GM18519 (cell line): Measurements from ENCODE around the gene FAHD2A.
"Not testable (repeated sequence)": the region's sequence is repeated elsewhere in the genome, so short reads cannot be mapped to it uniquely, and the experiment has no call there.

Source experiments
- ATAC-seq: cut with Tn5 transposase; IDR thresholded peaks from one replicate; pipeline ENCODE4 v1.9.1; 2021; ENCODE audit warnings: mild to moderate bottlenecking, moderate library complexity; ENCODE audit not compliant: unreplicated experiment, low FRiP score

Gene FAHD2A

DNA sequence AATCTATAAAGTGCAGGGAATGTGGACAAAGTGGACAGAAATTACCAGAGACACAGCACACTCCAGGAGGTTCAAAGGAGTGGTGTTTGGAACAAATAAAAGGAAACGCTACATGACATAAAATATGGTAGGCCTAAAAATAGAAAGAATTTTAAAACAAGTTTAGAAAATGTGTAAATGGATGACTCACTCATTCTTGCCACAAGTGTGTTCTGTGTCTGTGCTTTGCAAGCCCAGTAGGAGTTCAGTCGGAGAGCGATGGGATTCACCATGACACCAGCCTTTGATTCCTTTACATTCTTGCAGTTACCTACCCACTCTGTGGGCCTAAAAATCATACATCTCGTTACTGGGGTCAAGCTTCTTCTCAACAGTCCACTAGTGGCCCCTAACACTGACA is 30.9 kb downstream of the FAHD2A start:
- not testable (repeated sequence) for ATAC-seq

DNA sequence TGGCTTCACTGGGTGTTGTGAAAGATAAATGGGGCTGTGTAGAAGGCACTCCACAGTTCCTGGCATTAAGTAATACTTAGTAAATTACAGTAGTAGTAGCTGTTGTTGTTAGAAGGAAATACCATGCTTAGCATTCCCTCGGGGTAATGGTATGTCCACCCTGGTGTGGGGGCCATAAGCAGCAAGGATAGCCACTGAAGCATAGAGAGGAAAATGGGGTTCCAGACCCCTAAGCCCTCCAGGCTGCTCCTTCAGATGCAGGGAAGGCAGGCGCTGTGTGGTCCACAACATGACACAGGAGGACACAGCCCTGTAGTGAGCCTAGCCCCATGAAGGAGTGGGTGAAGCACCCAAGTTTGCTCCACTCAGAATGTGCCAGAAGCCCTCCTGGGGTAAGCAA is 31.5 kb downstream of the FAHD2A start:
- not testable (repeated sequence) for ATAC-seq

DNA sequence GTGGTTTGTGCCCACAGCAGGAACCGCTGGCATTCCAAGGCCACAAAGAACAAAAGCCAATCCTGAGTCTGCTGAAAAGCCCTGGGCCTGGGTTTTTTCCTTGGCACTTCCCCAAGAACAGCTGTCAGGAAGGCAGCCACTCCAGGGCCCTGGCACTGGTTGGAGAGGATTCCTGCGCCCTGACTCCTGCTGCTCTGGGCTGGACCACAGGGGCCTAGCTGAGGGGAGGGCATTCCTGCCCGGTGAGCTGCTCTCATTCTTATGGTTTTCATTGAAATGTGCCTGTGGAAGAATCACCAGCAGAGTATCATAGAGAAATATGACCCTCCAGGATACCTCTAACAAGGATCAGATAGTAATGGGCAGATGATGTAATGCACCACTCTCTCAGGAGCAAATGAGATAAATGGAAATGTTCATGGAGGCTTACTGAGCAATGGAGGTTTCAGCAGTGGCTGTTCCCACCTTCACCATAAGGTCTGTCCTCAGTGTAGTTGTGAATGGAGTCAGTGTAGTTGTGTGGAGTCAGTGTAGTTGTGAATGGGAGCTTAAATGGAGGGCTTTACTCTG is 32.1 kb downstream of the FAHD2A start:
- not testable (repeated sequence) for ATAC-seq

DNA sequence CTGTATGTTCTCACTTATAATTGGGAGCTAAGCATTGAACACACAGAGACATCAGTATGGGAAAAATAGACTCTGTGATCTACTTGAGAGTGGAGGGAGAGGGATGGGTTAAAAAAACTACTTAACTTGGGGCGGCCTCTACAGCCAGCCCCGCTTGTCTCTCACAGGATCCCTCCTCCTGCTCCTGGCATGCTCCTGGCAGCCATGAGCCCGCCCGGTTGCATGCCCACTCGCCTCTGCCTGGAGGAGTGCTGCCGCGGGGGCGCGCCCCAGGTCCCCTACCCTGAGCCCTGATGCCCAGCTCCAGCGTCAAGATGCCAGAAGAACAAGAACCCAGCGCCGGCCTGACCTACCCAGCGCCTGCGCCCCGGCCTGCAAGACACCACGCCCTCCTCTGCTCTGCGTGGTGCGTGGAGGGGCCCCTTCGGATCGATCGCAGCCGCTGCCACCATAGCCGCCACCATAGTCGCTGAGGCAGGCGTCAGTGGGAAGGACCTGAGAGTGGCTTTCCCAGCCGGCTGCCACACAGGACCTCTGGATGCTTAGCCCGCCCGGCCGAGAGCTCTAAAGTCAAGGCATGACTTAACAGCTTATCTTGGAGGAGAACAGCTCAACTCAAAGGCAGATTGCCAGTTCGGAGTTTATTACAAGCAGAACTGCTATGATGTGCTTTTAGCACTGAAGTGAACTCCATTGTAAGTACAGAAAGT is 32.8 kb downstream of the FAHD2A start:
- ATAC-seq = not testable (repeated sequence)

DNA sequence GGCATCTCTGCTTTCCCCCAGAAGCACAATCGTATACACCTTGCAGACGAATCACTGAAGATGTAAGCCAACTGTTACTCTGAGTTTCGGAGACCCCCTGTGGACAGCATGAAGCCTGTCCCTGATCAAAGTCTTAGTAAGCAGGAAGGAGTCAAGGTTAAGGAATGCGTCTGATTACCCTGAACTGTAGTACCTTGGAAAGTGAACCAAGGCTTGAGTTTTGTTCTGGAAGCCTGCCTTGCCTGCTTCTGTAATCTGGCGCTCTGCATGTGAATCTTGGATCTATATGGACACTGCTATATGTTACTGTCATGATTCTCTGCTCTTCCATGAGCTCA is 33.3 kb downstream of the FAHD2A start:
- not testable (repeated sequence) for ATAC-seq

DNA sequence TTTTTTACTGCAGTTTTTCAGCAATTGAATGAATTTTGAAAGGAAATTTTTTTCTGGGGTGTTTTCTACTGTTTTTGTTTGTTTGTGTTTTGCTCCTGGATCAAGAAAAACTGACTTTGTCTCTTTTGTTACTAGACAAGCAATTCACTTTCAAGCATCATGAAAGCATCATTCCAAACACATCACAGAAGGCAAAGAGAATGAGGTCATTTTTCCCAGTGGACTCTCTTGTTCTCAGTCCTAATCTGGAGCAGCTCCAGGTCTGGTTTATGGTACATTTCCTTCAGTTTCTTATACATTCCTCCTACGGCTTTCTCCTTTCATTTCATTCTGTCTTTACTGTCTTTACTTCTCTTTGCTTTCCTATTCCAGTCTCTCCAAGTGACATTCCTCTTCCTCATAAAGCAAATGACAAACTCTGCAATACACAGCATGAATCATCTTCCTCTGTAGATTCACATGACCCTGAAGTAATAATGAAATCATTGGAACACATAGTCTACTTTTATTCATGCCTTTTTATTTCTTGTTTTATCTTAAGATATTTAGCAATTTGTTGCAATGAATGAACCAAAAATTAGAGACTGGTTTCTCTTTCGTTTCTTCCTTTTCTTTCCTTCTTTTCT is 40.1 kb downstream of the FAHD2A start:
- not testable (repeated sequence) for ATAC-seq

DNA sequence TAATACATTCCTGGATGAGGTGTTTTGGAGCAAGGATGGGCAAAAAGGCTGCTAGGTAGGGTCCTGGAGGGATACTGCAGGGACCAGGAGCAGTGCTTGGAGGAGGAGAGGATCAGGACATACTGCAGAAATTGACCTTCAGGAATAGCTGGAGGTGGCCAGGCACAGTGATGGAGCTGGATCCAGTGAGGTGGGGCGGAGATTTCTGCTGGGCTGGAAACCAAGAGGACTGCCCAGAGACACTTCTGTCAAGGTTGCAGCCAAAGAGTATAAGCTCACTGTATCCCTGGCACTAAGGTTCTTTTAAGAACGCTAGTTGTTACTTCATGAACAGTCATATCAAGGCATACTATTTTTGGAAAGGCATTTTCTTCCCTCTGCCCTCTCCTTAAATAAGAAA is 42.8 kb downstream of the FAHD2A start:
- ATAC-seq = not testable (repeated sequence)

DNA sequence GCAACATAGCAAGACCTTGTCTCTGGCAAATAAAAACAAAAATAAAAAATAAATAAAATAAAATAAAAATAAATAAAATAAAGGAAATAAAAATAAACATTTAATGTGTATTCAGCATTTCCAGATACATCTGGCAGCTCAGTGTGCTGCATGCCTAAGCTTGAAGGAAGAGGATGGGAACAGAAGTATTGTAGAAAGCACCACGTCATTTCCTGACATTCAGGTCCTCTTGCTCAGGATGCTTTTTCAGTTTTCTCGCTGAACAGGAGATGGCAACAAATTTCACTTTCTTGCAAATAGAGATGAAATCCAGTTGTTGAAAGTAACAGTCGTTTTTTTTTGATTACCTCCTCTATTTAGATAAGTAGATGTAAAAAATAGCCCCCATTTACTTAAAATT is 60.8 kb downstream of the FAHD2A start:
- ATAC-seq = not testable (repeated sequence)
